Trophoblast cell (in vitro differentiated cells and primary cell): ENCODE data around the gene SLCO2B1.

ENCODE experiments used
- DNase-seq, 2 donors: peaks; one replicate each; pipeline ENCODE4 v3.0.0-alpha.2; 2016
- H2AFZ ChIP-seq: 2 replicates; pipeline ENCODE4 v1.6.1; 2013; ENCODE audit warnings: low read length, moderate library complexity, mild to moderate bottlenecking; ENCODE audit not compliant: insufficient read depth, poor library complexity
- H2AK5ac ChIP-seq: 2 replicates; pipeline ENCODE4 v1.6.1; 2013; ENCODE audit warnings: mild to moderate bottlenecking, low read length
- H2BK120ac ChIP-seq: 2 replicates; pipeline ENCODE4 v1.6.1; 2013; ENCODE audit warnings: low read length, mild to moderate bottlenecking, moderate library complexity; ENCODE audit not compliant: insufficient read depth, poor library complexity
- H2BK12ac ChIP-seq: 2 replicates; pipeline ENCODE4 v1.6.1; 2013; ENCODE audit warnings: mild to moderate bottlenecking, low read length, moderate library complexity
- H2BK5ac ChIP-seq: 2 replicates; pipeline ENCODE4 v1.6.1; 2013; ENCODE audit warnings: low read length, low read depth, moderate library complexity, mild to moderate bottlenecking; ENCODE audit not compliant: poor library complexity
- H3K14ac ChIP-seq: 2 replicates; pipeline ENCODE4 v1.6.1; 2013; ENCODE audit warnings: mild to moderate bottlenecking, low read length
- H3K18ac ChIP-seq: 2 replicates; pipeline ENCODE4 v1.6.1; 2013; ENCODE audit warnings: mild to moderate bottlenecking, low read length
- H3K23ac ChIP-seq: 2 replicates; pipeline ENCODE4 v1.6.1; 2013; ENCODE audit warnings: low read length
- H3K27ac ChIP-seq: 2 replicates; pipeline ENCODE4 v1.5.1; 2013; ENCODE audit warnings: low read depth, mild to moderate bottlenecking, inconsistent platforms, low read length, moderate library complexity
- H3K27me3 ChIP-seq: 2 replicates; pipeline ENCODE4 v1.6.1; 2013; ENCODE audit warnings: inconsistent platforms, mild to moderate bottlenecking, low read length, moderate library complexity; ENCODE audit not compliant: insufficient read depth
- H3K36me3 ChIP-seq, 2 experiments: 1 replicate in 1 of 2; 2 replicates in 1 of 2; pipeline ENCODE4 v1.6.1; 2013; ENCODE audit warnings: low read length in 2 of 2, mild to moderate bottlenecking in 2 of 2, moderate library complexity in 1 of 2; ENCODE audit not compliant: insufficient read depth in 2 of 2, control insufficient read depth in 1 of 2
- H3K4ac ChIP-seq: 2 replicates; pipeline ENCODE4 v1.6.1; 2013; ENCODE audit warnings: low read depth, mild to moderate bottlenecking, low read length, moderate library complexity
- H3K4me1 ChIP-seq, 2 experiments: 1 replicate in 1 of 2; 2 replicates in 1 of 2; pipeline ENCODE4 v1.6.1; 2013; ENCODE audit warnings: low read length in 2 of 2, mild to moderate bottlenecking in 2 of 2, moderate library complexity in 1 of 2; ENCODE audit not compliant: insufficient read depth in 2 of 2, control insufficient read depth in 1 of 2
- H3K4me2 ChIP-seq: 2 replicates; pipeline ENCODE4 v1.6.1; 2013; ENCODE audit warnings: inconsistent platforms, mild to moderate bottlenecking, low read length, moderate library complexity
- H3K4me3 ChIP-seq: 2 replicates; pipeline ENCODE4 v1.5.1; 2013; ENCODE audit warnings: mild to moderate bottlenecking, low read depth, low read length, inconsistent platforms
- H3K79me1 ChIP-seq: one replicate; pipeline ENCODE4 v1.6.1; 2013; ENCODE audit warnings: low read length
- H3K79me2 ChIP-seq: 2 replicates; pipeline ENCODE4 v1.6.1; 2013; ENCODE audit warnings: low read length, mild to moderate bottlenecking; ENCODE audit not compliant: control insufficient read depth, insufficient read depth, poor library complexity
- H3K9ac ChIP-seq: 2 replicates; pipeline ENCODE4 v1.6.1; 2013; ENCODE audit warnings: mild to moderate bottlenecking, low read length
- H3K9me3 ChIP-seq: 2 replicates; pipeline ENCODE4 v1.6.1; 2013; ENCODE audit warnings: low read depth, mild to moderate bottlenecking, control low read depth, inconsistent platforms, low read length; ENCODE audit not compliant: insufficient read depth
- H4K12ac ChIP-seq: 2 replicates; pipeline ENCODE4 v1.6.1; 2013; ENCODE audit warnings: low read depth, mild to moderate bottlenecking, low read length, moderate library complexity
- H4K8ac ChIP-seq: 2 replicates; pipeline ENCODE4 v1.6.1; 2013; ENCODE audit warnings: low read depth, mild to moderate bottlenecking, low read length, moderate library complexity
- H4K91ac ChIP-seq: one replicate; pipeline ENCODE4 v1.6.1; 2013; ENCODE audit warnings: low read depth, mild to moderate bottlenecking, low read length, moderate library complexity
- WGBS: extraction: QIAGEN DNeasy Blood & Tissue Kit; methylation state at CpG from one replicate; pipeline ENCODE4 v1.1.7; 2013; ENCODE audit warnings: missing lambda C conversion rate; ENCODE audit not compliant: insufficient read length, insufficient coverage; ENCODE audit errors: extremely low coverage; 5-methylcytosine and 5-hydroxymethylcytosine counted together

Gene SLCO2B1

DNA sequence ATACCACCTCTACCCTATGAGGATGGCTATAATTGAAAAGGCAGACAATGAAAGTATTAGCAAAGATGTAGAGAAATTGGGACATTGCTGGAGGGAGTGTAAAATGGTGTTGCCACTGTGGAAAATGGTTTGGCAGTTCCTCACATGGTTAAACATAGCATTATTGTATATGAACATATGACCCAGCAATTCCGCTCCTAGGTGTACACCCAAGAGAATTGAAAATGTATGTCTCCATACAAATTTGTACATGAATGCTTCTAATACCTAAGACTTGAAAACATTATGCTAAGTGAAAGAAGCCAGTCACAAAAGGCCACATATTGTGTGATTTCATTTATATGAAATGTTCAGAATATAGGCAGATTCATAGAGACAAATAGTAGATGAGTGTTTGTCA is 10.0 kb downstream of the SLCO2B1 start:
- no peak overlapping the region for H4K8ac ChIP-seq
- no peaks in the 10 kb centered on the region for H3K79me2 ChIP-seq
- peaks cover 18 to 22% of the 10 kb centered on the region in 2 experiments for H3K4me1 ChIP-seq
- no peak overlapping the region for H2BK5ac ChIP-seq
- H3K79me1 ChIP-seq = peaks cover 6% of the 10 kb centered on the region
- no peak overlapping the region for H3K18ac ChIP-seq
- no peak overlapping the region for H2BK12ac ChIP-seq
- no peak overlapping the region for H3K27ac ChIP-seq
- peaks cover 2% of the 10 kb centered on the region for H3K9me3 ChIP-seq
- H3K4me2 ChIP-seq = no peak overlapping the region
- H4K91ac ChIP-seq = no peak overlapping the region
- no peaks in the 10 kb centered on the region for H3K36me3 ChIP-seq
- no peak overlapping the region for H2AK5ac ChIP-seq
- no peak overlapping the region for H3K9ac ChIP-seq
- no CpG with 5 or more reads among the region's 1 CpG for WGBS
- H2AFZ ChIP-seq = no peak overlapping the region
- no peak overlapping the region for H3K23ac ChIP-seq
- H3K14ac ChIP-seq = no peak overlapping the region
- H2BK120ac ChIP-seq = no peak overlapping the region
- no peak overlapping the region for H4K12ac ChIP-seq
- no peak overlapping the region for H3K4me3 ChIP-seq
- H3K4ac ChIP-seq = no peak overlapping the region
- H3K27me3 ChIP-seq = no peaks in the 10 kb centered on the region
- DNase-seq = no peak

DNA sequence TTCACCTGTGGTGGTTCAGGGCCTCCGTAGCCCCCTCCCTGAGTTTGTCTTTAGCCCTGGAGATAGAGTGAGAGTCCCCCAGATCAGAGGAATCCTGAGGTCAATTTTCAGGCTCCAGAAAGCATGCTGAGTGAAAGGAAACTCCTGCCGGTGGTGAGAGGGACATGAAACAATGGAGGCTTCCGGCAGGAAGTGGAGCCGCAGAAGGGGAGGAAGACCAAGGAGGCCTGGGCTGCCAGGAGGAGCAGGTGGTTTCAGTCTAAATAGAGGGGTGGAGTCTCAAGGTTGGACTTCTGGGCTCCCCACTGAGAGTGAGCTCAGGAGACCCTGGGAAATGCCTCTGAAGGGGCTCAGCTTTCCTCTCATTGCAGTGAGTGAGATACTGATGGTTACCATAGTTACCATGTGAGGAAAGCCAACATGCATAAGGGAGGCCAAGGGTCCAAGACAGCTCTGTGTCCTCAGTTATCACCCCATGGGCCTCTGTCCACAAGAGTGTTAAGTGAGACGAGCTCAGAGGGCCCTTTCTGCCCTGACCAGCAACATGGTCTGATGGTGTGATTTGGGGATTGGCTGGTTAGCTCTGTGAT is 10.7 kb downstream of the SLCO2B1 start:
- Histone ChIP-seq H3K79me1 (peaks cover 6% of the 10 kb centered on the region), H2BK120ac (no peak overlapping the region), H2BK12ac (no peak overlapping the region), H3K79me2 (no peaks in the 10 kb centered on the region), H3K27me3 (no peaks in the 10 kb centered on the region), H3K27ac (no peak overlapping the region), H2BK5ac (no peak overlapping the region), H4K91ac (no peak overlapping the region), H4K8ac (no peak overlapping the region), H3K23ac (no peak overlapping the region), H3K18ac (no peak overlapping the region), H3K36me3 (no peaks in the 10 kb centered on the region), H3K9ac (no peak overlapping the region), H3K4ac (no peak overlapping the region), H2AFZ (no peak overlapping the region), H3K4me3 (no peak overlapping the region), H3K9me3 (peaks cover 2% of the 10 kb centered on the region), H3K14ac (no peak overlapping the region), H3K4me2 (no peak overlapping the region), H4K12ac (no peak overlapping the region), H2AK5ac (no peak overlapping the region), H3K4me1 (peaks cover 15 to 18% of the 10 kb centered on the region in 2 experiments)
- no peak for DNase-seq
- WGBS = no CpG with 5 or more reads among the region's 5 CpGs

DNA sequence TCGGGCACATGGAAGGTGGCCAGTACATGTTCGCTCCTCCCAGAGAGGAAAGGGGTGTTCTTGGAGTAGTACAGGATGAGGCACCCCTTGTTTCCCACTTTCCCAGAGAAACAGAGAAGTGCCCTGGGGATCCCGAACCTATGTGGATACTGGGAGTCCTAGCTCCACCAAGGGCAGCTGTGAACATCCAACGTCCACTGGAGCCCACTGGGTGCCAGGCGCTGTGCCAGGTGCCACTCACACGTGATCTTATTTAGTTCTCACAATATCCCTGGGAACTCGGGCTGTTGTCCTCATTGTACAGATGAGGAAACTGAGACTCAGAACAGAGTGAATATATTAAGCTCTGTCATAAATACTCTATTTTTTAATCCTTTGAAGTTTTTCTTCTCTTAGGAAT is 12.0 kb downstream of the SLCO2B1 start:
- no CpG with 5 or more reads among the region's 7 CpGs for WGBS
- H3K18ac ChIP-seq = no peak overlapping the region
- no peaks in the 10 kb centered on the region for H3K27me3 ChIP-seq
- peaks cover 6% of the 10 kb centered on the region for H3K79me1 ChIP-seq
- H2AFZ ChIP-seq = no peak overlapping the region
- H3K4ac ChIP-seq = no peak overlapping the region
- peaks cover 15% of the 10 kb centered on the region in 2 experiments for H3K4me1 ChIP-seq
- H3K79me2 ChIP-seq = no peaks in the 10 kb centered on the region
- no peak overlapping the region for H3K23ac ChIP-seq
- DNase-seq = no peak
- H3K27ac ChIP-seq = no peak overlapping the region
- H2BK5ac ChIP-seq = no peak overlapping the region
- peaks cover 2% of the 10 kb centered on the region for H3K9me3 ChIP-seq
- no peaks in the 10 kb centered on the region for H3K36me3 ChIP-seq
- H3K14ac ChIP-seq = no peak overlapping the region
- no peak overlapping the region for H3K4me3 ChIP-seq
- no peak overlapping the region for H3K9ac ChIP-seq
- no peak overlapping the region for H2BK120ac ChIP-seq
- H4K8ac ChIP-seq = no peak overlapping the region
- no peak overlapping the region for H2BK12ac ChIP-seq
- H2AK5ac ChIP-seq = no peak overlapping the region
- no peak overlapping the region for H4K12ac ChIP-seq
- no peak overlapping the region for H3K4me2 ChIP-seq
- H4K91ac ChIP-seq = no peak overlapping the region

DNA sequence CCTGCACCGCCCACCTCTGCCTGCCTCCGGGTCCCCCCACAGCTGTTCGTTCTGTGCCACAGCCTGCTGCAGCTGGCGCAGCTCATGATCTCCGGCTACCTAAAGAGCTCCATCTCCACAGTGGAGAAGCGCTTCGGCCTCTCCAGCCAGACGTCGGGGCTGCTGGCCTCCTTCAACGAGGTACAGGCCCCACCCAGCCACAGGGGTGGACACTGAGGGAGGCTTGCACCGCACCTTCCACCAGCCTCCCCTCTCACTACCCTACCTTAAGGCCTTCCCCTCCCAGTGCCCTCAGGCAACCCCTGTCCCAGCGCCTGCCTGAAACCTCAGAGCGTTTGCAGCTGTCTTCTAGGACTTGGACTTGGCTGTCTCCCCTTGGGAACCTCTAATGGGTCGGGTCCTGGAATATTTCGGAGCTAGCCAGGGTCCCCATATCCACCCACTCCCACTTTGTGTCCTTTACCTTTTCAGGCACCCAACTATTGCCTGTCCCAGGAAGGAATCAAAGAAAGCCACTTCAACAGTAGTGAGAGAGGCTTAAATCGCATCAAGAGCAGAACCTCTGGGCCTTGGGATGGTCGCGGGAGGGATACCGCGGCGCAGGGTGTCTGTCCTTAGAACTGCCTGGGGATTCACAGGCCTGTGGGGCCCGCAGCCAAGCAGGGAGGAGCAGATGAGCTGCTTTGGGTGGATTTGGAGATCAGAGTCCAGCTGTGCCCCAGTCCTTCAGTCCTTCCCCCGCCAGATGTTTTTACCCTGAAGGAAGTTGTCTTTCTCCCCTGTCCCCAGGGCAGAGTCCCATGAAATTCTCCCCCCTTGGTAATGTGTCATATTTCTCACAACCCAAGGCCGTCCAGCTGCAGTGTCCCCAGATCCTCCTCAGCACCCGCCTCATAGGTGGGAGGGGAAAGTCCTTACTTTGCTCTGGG is 13.3 kb downstream of the SLCO2B1 start:
- WGBS = no CpG with 5 or more reads among the region's 25 CpGs

More for the DNA sequence above, 13.3 kb downstream of the SLCO2B1 start:
- H4K12ac ChIP-seq = no peak overlapping the region
- H3K4ac ChIP-seq = no peak overlapping the region
- H3K14ac ChIP-seq = no peak overlapping the region
- H2BK5ac ChIP-seq = no peak overlapping the region
- no peak overlapping the region for H4K8ac ChIP-seq
- peaks cover 2% of the 10 kb centered on the region for H3K9me3 ChIP-seq
- H2AK5ac ChIP-seq = no peak overlapping the region
- H4K91ac ChIP-seq = no peak overlapping the region
- H3K36me3 ChIP-seq = no peaks in the 10 kb centered on the region
- no peak overlapping the region for H2BK120ac ChIP-seq
- no peak overlapping the region for H3K9ac ChIP-seq
- H3K27me3 ChIP-seq = no peaks in the 10 kb centered on the region
- no peak overlapping the region for H2AFZ ChIP-seq
- no peaks in the 10 kb centered on the region for H3K79me2 ChIP-seq
- H3K27ac ChIP-seq = no peak overlapping the region
- no peak overlapping the region for H3K18ac ChIP-seq
- peaks cover 6% of the 10 kb centered on the region for H3K79me1 ChIP-seq
- H3K4me3 ChIP-seq = no peak overlapping the region
- H3K4me1 ChIP-seq = peaks cover 8 to 9% of the 10 kb centered on the region in 2 experiments
- DNase-seq = no peak
- no peak overlapping the region for H3K4me2 ChIP-seq
- no peak overlapping the region for H2BK12ac ChIP-seq
- no peak overlapping the region for H3K23ac ChIP-seq
